ENCODE results near the gene ASTL.
"Not testable (repeated sequence)": the region's sequence is repeated elsewhere in the genome, so short reads cannot be mapped to it uniquely, and the experiment has no call there.

The ASTL gene

GRCh38 chr2:96142217-96143113, 4.2 kb upstream of the ASTL start:
- DNase-seq (ENCODE audit: low read depth in 2 of 2), result no peak
- no peak for TF ChIP-seq CTCF (IDR thresholded peaks at IDR 0.05; ENCODE audit: low read depth, low read length)
- no peak overlapping the region for H3K4me3 ChIP-seq (replicated peaks in 1 of 2; ENCODE audit: low read depth in 2 of 2, low read length in 2 of 2)

DNA sequence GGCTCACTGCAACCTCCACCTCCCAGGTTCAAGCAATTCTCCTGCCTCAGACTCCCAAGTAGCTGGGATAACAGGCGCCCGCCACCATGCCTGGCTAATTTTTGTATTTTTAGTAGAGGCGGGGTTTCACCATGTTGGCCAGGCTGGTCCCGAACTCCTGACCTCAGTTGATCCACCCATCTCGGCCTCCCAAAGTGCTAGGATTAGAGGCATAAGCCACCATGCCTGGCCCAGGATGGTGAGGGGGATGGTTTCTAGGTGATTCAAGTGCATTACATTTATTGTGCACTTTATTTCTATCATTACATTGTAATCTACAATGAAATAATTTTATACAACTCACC, 3.3 kb upstream of the ASTL start:
- not testable (repeated sequence) for DNase-seq (ENCODE audit: low read depth in 2 of 2)

DNA sequence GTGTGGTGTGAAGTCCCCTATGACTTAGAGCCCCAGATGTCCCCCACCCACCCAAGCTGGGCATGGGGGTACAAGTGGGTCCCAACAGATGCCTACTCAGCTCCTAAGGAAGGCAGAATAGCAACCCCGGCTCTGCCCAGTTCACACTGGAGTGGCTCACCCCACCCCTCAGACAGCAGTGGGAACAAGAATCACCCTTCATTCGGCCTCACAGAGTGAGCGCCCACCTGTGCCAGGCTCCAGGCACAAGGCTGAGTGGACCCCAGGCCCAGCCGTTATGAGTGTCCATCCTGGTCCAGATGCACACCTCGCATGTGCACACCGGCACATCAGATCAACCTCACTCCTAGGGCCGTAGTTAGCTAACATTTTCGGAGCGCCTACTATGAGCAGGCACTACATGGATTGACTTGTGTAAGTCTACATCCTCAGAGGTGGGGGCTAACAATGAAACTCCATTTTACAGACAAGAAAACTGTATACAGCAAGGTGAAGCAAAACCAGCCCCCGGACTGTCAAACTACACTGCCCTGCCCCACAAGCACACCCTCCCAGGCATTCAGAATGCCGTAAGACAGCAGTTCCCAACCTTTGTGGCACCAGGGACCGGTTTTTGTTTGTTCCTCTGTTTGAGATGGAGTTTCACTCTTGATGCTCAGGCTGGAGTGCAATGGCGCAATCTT, 2.8 kb upstream of the ASTL start:
- no peak for TF ChIP-seq CTCF (IDR thresholded peaks at IDR 0.05; ENCODE audit: low read depth, low read length)
- H3K4me3 ChIP-seq (replicated peaks in 1 of 2; ENCODE audit: low read depth in 2 of 2, low read length in 2 of 2), result no peak overlapping the region

More for the DNA sequence above, 3.3 kb upstream of the ASTL start:
- H3K4me3 ChIP-seq (replicated peaks in 1 of 2; ENCODE audit: low read depth in 2 of 2, low read length in 2 of 2), result not testable (repeated sequence)

GRCh38 chr2:96139181-96139758, 968 bp upstream of the ASTL start:
- no peak overlapping the region for H3K4me3 ChIP-seq (replicated peaks in 1 of 2; ENCODE audit: low read depth in 2 of 2, low read length in 2 of 2)
- no peak for DNase-seq (ENCODE audit: low read depth in 2 of 2)
- no peak for TF ChIP-seq CTCF (IDR thresholded peaks at IDR 0.05; ENCODE audit: low read depth, low read length)

More for the DNA sequence above, 2.8 kb upstream of the ASTL start:
- no peak for DNase-seq (ENCODE audit: low read depth in 2 of 2)

GRCh38 chr2:96137321-96138178, 752 bp downstream of the ASTL start:
- no peak overlapping the region for H3K4me3 ChIP-seq (replicated peaks in 1 of 2; ENCODE audit: low read depth in 2 of 2, low read length in 2 of 2)
- no peak for TF ChIP-seq CTCF (IDR thresholded peaks at IDR 0.05; ENCODE audit: low read depth, low read length)
- no peak for DNase-seq (ENCODE audit: low read depth in 2 of 2)

- H3K4me3 ChIP-seq (replicated peaks in 1 of 2; ENCODE audit: low read depth in 2 of 2, low read length in 2 of 2), result no peak overlapping the region
- DNase-seq (ENCODE audit: low read depth in 2 of 2), result no peak
- no peak for TF ChIP-seq CTCF (IDR thresholded peaks at IDR 0.05; ENCODE audit: low read depth, low read length)
Measured at GRCh38 chr2:96136129-96136720, 2.1 kb downstream of the ASTL start.

Measured in cardiac fibroblast (primary cell).